Caco-2 (cell line): ENCODE measurements around the gene RRAD. TPM values are rescaled to one million over a fixed set of nuclear protein-coding genes. Genes with fewer than 3 reads are reported as not detected.

Experiments
- BruUV-seq: library from RNA; stranded (reverse); fragments of 400-500 nt; replicated peaks from 2 replicates; lab custom pipeline; 2021; lab: Mats Ljungman, UMichigan
- CTCF ChIA-PET: fragments of 300-600 bp; sonication (Branson Sonifier 250); formaldehyde crosslinking; loops from one replicate; lab custom pipeline; 2022; ENCODE audit warnings: antibody characterized with exemption; lab: Charles Lee
- POLR2A ChIA-PET: fragments of 300-600 bp; sonication (Branson Sonifier 250); formaldehyde crosslinking; loops from one replicate; lab custom pipeline; 2022; ENCODE audit warnings: antibody characterized with exemption; lab: Charles Lee
- DNase-seq, 2 experiments: peaks; one replicate each; pipeline versions ENCODE4 v3.0.0 to v3.0.0-alpha.2; 2020 to 2022
- H3K27me3 ChIP-seq: replicated peaks from 2 replicates; pipeline ENCODE4 v1.6.0; 2011; ENCODE audit warnings: low read length; ENCODE audit not compliant: control insufficient read depth, insufficient read depth
- H3K36me3 ChIP-seq: 2 replicates; pipeline ENCODE4 v1.5.1; 2011; ENCODE audit warnings: low read length; ENCODE audit not compliant: control insufficient read depth, insufficient read depth
- H3K4me1 ChIP-seq: fragments of 250-450 bp; sonication (Bioruptor Pico); 2 replicates; pipeline ENCODE4 v1.5.1; 2020; ENCODE audit warnings: mild to moderate bottlenecking
- H3K4me3 ChIP-seq: 2 replicates; pipeline ENCODE4 v1.5.1; 2011; ENCODE audit warnings: low read depth, mild to moderate bottlenecking, control low read depth, low read length
- H3K9me3 ChIP-seq: fragments of 250-450 bp; sonication (Bioruptor Pico); 2 replicates; pipeline ENCODE4 v1.5.1; 2020; ENCODE audit warnings: mild to moderate bottlenecking, moderate library complexity
- H3K27ac Mint-ChIP-seq: one replicate; pipeline ENCODE4 v1.8.0; 2022; ENCODE audit warnings: mixed read lengths; ENCODE audit not compliant: unreplicated experiment
- H3K27me3 Mint-ChIP-seq: one replicate; pipeline ENCODE4 v1.8.0; 2022; ENCODE audit warnings: mixed read lengths; ENCODE audit not compliant: insufficient read depth, unreplicated experiment
- H3K36me3 Mint-ChIP-seq: one replicate; pipeline ENCODE4 v1.8.0; 2022; ENCODE audit warnings: mild to moderate bottlenecking, mixed read lengths; ENCODE audit not compliant: insufficient read depth, unreplicated experiment
- H3K4me1 Mint-ChIP-seq: one replicate; pipeline ENCODE4 v1.8.0; 2022; ENCODE audit warnings: low read depth, mixed read lengths; ENCODE audit not compliant: unreplicated experiment
- H3K4me3 Mint-ChIP-seq: one replicate; pipeline ENCODE4 v1.8.0; 2022; ENCODE audit warnings: mild to moderate bottlenecking, moderate library complexity, mixed read lengths; ENCODE audit not compliant: unreplicated experiment
- H3K9me3 Mint-ChIP-seq: one replicate; pipeline ENCODE4 v1.8.0; 2022; ENCODE audit warnings: mixed read lengths; ENCODE audit not compliant: unreplicated experiment
- CTCF ChIP-seq, 2 experiments: fragments of 200-600 bp in 1 of 2; IDR thresholded peaks; 1 replicate in 1 of 2; 2 replicates in 1 of 2; pipeline versions ENCODE4 v1.5.1 to v1.8.0; 2011 to 2022; ENCODE audit warnings: antibody characterized with exemption in 1 of 2, control low read depth in 1 of 2, inconsistent platforms in 1 of 2, low read depth in 1 of 2, low read length in 1 of 2, mild to moderate bottlenecking in 1 of 2, moderate library complexity in 1 of 2; ENCODE audit not compliant: insufficient read depth in 1 of 2, severe bottlenecking in 1 of 2, unreplicated experiment in 1 of 2
- intact Hi-C: fragments of 100-400 bp; cut with micrococcal nuclease; formaldehyde crosslinking; loops from one replicate; pipeline ENCODE4 v1.10.0; 2022; ENCODE audit not compliant: unreplicated experiment
- total RNA-seq: library from RNA; stranded (reverse); gene quantifications from 2 replicates; pipeline ENCODE4 v1.2.3, GENCODE V29; 2022

RRAD gene
- total RNA-seq, 1 experiment from 2014 or later = 1.1 TPM

DNA sequence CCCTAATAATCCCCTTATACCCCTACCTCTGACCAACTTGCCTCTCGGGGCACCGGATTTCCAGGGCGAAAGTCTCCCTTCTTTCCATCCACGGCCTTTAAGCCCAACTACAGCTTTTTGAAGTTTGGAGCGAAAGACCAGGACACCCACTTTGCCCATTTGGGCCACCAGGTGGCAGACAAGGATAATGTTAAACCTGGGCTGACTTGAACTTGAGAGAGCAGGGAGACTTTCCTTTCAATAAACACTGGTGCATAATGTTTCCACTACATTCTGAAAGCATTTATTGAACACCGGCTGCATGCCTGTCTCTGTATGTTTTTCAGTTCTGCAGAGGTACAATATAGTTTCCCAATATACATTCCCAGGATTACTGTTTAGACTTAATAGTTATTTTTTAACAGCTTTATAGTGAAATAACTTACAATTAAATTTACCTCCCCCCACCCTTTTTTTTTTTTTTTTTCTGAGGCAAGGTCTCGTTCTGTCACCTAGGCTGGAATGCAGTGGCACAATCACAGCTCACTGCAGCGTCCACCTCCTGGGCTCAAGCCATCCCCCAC lies 28.8 kb upstream of the RRAD start:
- H3K27me3 ChIP-seq = no peaks in the 10 kb centered on the region
- peak; percentile 88 to 90 for TF ChIP-seq CTCF (IDR thresholded peaks at IDR 0.05; ENCODE audit: insufficient read depth in 1 of 2, low read depth in 1 of 2, low read length in 1 of 2, severe bottlenecking in 1 of 2, unreplicated experiment in 1 of 2)
- DNase-seq = peak; percentile 81 to 88
- POLR2A ChIA-PET = interaction anchor here (0.6 kb wide), 1 partner anchor 224 kb away, joined by 5 read pairs; no protein-coding TSS in a partner anchor
- intact Hi-C loops = loop anchor here (1.0 to 2.0 kb wide), 5 partner anchors 23 to 231 kb away; partner anchors contain the start of gene B3GNT9
- H3K9me3 Mint-ChIP-seq = peaks cover 7% of the 10 kb centered on the region
- no peaks in the 10 kb centered on the region for H3K36me3 ChIP-seq
- CTCF ChIA-PET = interaction anchor here (0.6 to 1.3 kb wide), 21 partner anchors 10 to 560 kb away, joined by 3 to 11 read pairs (median 3); partner anchors contain the start of genes CIAO2B, FBXL8, NAE1 and TRADD
- no TSS peak for BruUV-seq
- H3K36me3 Mint-ChIP-seq = no peaks in the 10 kb centered on the region
- H3K4me1 ChIP-seq = peaks cover 17% of the 10 kb centered on the region
- peak overlapping the region; percentile 72 for H3K27ac Mint-ChIP-seq
- no peaks in the 10 kb centered on the region for H3K27me3 Mint-ChIP-seq
- no peak overlapping the region for H3K4me3 ChIP-seq
- H3K4me1 Mint-ChIP-seq = peaks cover 15% of the 10 kb centered on the region
- no peaks in the 10 kb centered on the region for H3K9me3 ChIP-seq
- H3K4me3 Mint-ChIP-seq = peak overlapping the region; percentile 50

DNA sequence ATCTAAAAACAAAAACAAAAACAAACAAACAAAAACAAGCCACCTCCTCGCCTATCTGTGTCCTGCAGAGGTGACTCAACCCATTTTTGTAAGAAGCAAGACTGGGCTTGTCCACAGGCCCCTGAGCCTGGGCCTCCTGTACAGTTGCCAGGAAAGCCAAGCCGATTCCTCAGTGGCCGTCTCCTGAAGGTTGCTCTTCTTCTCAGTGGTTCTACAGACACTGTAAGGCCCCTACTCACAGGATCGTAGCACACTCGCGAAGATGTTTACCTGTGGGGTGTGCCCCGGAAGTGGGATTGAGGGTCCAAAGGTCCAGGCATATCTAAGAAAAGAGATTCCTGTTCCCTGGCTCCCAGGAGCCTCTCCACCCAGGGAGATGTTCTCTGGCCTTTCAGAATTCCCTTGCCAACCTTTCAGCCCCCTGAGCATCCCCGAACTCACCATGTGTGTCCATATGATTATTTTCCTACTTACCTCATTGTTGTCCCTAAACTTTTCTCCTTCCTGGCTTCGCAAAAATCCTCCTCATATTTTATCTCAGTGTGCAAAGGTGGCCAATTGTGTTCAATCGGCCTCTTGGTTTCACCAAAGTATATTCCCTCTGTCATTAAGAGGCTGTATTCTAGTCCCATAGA lies 28.2 kb upstream of the RRAD start:
- DNase-seq = peak; percentile 44 to 73
- Mint-ChIP-seq H3K9me3 (peaks cover 7% of the 10 kb centered on the region), H3K4me3 (peak overlapping the region; percentile 50), H3K36me3 (no peaks in the 10 kb centered on the region), H3K27me3 (no peaks in the 10 kb centered on the region), H3K4me1 (peaks cover 15% of the 10 kb centered on the region), H3K27ac (peak overlapping the region; percentile 72)
- ChIA-PET CTCF (interaction anchor here (0.6 to 1.3 kb wide), 21 partner anchors 7 to 316 kb away, joined by 3 to 11 read pairs (median 3); partner anchors contain the start of genes CES3, CIAO2B, FBXL8 and NAE1), POLR2A (interaction anchor here (0.6 kb wide), 1 partner anchor 225 kb away, joined by 5 read pairs; no protein-coding TSS in a partner anchor)
- Histone ChIP-seq H3K9me3 (no peaks in the 10 kb centered on the region), H3K4me1 (peaks cover 17% of the 10 kb centered on the region), H3K27me3 (no peaks in the 10 kb centered on the region), H3K4me3 (no peak overlapping the region), H3K36me3 (no peaks in the 10 kb centered on the region)
- BruUV-seq = no TSS peak
- intact Hi-C loops = loop anchor here (1.0 to 2.0 kb wide), 5 partner anchors 24 to 232 kb away; partner anchors contain the start of gene B3GNT9
- no peak for TF ChIP-seq CTCF (IDR thresholded peaks at IDR 0.05; ENCODE audit: insufficient read depth in 1 of 2, low read depth in 1 of 2, low read length in 1 of 2, severe bottlenecking in 1 of 2, unreplicated experiment in 1 of 2)

GRCh38 chr16:66952430-66953110 lies 27.2 kb upstream of the RRAD start:
- no peaks in the 10 kb centered on the region for H3K27me3 Mint-ChIP-seq
- TSS peak; percentile 53 for BruUV-seq
- Histone ChIP-seq H3K9me3 (no peaks in the 10 kb centered on the region), H3K36me3 (no peaks in the 10 kb centered on the region), H3K4me3 (no peak overlapping the region), H3K27me3 (no peaks in the 10 kb centered on the region), H3K4me1 (peaks cover 17% of the 10 kb centered on the region)
- peak overlapping the region; percentile 72 for H3K27ac Mint-ChIP-seq
- intact Hi-C loops = no loop called here
- ChIA-PET POLR2A (no interaction called here), CTCF (interaction anchor here (0.5 to 1.2 kb wide), 3 partner anchors 8 to 57 kb away, joined by 3 to 5 read pairs (median 3); partner anchors contain the start of gene CES3)
- peaks cover 7% of the 10 kb centered on the region for H3K9me3 Mint-ChIP-seq
- DNase-seq = no peak
- no peak for TF ChIP-seq CTCF (IDR thresholded peaks at IDR 0.05; ENCODE audit: insufficient read depth in 1 of 2, low read depth in 1 of 2, low read length in 1 of 2, severe bottlenecking in 1 of 2, unreplicated experiment in 1 of 2)
- H3K4me1 Mint-ChIP-seq = peaks cover 15% of the 10 kb centered on the region
- H3K36me3 Mint-ChIP-seq = no peaks in the 10 kb centered on the region
- no peak overlapping the region for H3K4me3 Mint-ChIP-seq
